ENCODE data around the gene GOSR2.

The GOSR2 gene

DNA sequence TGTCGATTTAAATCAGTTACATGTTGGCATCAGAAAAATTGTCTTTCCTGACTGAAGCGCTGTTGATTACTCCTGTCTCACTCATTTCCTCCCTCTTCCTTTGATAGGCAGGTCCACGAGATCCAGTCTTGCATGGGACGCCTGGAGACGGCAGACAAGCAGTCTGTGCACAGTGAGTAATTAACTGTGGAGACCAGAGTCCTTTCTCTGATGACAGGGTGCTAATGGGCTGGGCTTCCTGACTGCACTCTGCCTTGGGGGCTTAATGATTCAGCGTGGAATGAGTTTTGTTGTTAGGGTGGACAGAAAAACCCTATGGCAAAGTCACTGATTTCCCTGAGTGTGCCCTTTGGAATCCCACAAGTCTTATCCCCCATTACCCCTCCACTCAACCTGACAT is 6.5 kb downstream of the GOSR2 start:
- H3K4me3 ChIP-seq (ENCODE audit: low read length) = no peak overlapping the region
- TF ChIP-seq ZNF274 (IDR thresholded peaks at IDR 0.05; ENCODE audit: low read depth, low read length) = no peak

DNA sequence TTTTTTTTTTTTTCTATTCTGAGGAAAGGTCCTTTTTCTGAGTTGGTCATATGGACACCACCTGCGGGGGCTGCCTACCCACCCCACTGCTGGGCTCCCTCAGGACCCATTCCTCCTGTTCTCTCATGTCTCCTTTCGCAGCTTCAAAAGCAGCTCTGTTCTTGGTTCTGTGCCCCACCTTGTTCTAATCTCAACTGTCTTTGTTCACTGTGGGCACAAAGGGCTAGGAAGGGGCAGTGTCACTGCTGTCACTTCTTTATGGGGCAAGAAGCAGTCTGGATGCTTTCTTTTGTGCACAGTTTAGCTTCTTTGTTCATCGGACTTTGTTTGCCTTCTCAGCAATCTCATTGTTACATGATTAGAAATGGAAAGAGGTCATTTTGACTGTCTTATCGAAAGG is 7.1 kb downstream of the GOSR2 start:
- H3K4me3 ChIP-seq (ENCODE audit: low read length) = no peak overlapping the region
- TF ChIP-seq ZNF274 (IDR thresholded peaks at IDR 0.05; ENCODE audit: low read depth, low read length) = no peak

DNA sequence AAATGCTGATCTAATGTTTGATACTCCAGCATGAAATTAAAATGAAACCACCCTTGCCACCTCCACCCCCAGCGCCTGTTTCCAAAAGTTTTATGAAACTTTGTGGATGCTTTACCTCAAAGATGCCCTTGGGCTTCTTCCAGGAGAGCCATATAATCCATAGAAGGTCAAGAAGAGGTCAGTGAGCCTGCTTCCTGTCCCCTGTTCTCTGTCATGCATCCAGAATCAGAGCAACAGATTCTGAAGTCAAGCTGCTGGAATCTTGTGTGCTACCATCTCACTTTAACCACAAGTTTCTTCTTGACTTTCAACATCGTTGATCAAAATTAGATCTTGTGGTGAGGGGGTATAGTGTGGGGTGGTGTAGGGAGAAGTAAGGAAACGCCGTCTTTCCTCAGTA is 8.6 kb downstream of the GOSR2 start:
- TF ChIP-seq ZNF274 (IDR thresholded peaks at IDR 0.05; ENCODE audit: low read depth, low read length) = no peak
- no peak overlapping the region for H3K4me3 ChIP-seq (ENCODE audit: low read length)

DNA sequence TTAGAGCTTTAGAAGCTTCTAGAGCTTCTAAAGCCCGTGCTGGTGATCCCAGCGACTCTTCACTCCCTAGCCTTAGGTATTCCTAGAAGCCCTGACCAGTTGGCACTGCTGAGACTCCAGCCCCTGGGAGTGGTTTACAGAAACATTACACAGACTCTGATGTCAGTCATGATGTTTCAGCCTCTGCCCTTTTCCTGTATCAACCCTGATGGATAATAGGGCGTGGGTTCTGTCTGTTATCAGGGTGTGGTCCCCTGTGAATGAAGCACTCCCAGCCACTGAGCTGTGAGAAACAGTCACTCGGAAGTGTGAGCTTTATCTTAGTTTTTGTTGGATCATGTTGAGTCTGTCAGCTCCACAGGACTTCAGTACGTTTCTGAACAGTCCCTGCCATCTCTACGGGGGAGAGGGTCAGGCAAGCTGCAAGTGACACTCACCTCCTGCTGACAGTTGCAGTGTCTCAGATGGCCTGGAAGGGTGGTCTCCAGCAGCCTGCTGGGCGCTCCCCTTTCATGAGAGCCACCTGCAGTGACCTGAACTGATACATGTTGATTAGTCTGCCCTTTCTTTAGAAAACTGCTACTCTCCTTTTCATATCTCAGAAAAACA is 12.8 kb downstream of the GOSR2 start:
- H3K4me3 ChIP-seq (ENCODE audit: low read length) = no peak overlapping the region
- TF ChIP-seq ZNF274 (IDR thresholded peaks at IDR 0.05; ENCODE audit: low read depth, low read length) = no peak

DNA sequence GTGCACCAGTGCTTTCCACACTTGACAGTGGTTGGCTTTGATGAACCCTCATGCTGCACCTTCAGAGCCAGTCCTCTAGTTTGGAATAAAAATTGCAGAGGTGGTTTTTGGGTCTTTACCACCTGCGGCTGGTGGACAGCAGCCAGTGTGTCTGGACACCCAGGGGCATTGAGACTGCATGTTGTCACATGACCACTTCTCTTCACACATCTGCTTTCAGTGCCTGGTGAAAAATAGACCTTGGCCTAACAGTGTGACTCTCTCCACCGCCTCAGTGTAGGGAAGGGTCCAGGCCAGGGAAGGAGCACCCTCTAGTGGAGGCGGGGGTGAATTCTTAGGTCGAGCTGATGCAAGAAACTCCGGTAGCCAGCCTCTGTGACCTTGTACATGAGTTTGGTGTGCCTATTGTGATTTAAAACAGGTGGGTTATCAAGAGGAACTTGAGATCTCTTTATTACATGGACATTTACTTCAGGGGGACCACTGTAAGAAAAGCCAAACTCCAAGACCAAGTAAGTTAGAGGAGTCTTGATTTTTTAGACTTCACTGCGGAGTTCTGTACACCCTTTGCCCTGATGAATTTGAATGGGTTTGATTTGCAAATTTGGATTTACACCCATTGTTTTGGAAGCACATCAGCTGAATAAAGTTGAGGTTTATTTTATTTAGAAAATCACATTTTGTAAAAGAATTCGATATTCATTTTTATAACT is 17.9 kb downstream of the GOSR2 start:
- H3K4me3 ChIP-seq (ENCODE audit: low read length) = no peak overlapping the region
- no peak for TF ChIP-seq ZNF274 (IDR thresholded peaks at IDR 0.05; ENCODE audit: low read depth, low read length)

DNA sequence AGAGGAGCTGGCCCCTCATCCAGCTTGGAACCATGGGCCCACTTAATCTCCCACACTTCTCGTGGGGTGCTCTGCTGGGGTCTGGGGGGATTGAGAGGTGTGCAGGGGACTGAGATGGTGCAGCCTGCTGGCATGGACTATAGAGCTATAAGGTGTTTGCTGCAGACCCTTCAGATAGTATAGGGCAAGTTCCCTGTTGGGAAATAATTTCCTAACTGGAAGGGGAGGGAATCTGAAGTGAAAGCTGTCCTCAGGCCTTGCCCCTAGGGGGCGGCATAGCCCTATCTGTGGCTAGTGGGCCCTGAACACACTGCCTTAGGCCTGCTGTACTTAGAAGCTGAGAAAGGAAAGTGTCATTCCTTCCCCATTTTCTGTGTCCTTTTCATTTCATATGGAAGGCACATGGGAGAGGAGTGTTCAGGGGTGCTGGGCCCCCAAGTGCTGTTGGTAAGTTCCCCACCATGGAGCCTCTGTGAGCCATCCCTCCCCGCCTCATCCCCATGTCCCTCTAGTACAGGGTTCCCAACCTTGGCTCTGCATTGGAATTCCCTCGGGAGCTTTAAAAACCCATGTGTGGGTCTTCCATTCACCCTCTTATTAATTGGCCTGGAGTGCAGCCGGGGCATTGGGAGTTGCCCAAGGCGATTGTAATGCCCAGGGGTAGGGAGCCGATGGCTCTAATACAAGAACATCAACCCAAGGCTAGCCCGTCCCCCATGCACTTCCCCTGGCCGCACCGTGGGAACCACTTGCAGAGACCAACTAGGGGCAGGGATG is 19.7 kb downstream of the GOSR2 start:
- H3K4me3 ChIP-seq (ENCODE audit: low read length) = no peak overlapping the region
- no peak for TF ChIP-seq ZNF274 (IDR thresholded peaks at IDR 0.05; ENCODE audit: low read depth, low read length)

DNA sequence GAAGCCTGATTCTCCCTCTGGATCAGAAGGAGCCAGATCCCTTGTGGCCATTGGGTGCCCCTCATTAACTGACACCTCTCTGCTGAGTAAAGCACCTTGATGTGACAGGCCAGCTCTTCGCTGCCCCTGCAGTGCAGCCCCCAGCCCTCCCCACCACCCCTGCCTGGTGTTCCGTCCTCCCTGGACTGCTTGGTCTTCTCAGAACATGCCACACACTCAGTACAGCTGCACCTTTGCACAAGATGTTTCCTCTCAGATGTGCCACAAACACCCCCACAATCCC is 20.2 kb downstream of the GOSR2 start:
- H3K4me3 ChIP-seq (ENCODE audit: low read length) = no peak overlapping the region
- TF ChIP-seq ZNF274 (IDR thresholded peaks at IDR 0.05; ENCODE audit: low read depth, low read length) = no peak

DNA sequence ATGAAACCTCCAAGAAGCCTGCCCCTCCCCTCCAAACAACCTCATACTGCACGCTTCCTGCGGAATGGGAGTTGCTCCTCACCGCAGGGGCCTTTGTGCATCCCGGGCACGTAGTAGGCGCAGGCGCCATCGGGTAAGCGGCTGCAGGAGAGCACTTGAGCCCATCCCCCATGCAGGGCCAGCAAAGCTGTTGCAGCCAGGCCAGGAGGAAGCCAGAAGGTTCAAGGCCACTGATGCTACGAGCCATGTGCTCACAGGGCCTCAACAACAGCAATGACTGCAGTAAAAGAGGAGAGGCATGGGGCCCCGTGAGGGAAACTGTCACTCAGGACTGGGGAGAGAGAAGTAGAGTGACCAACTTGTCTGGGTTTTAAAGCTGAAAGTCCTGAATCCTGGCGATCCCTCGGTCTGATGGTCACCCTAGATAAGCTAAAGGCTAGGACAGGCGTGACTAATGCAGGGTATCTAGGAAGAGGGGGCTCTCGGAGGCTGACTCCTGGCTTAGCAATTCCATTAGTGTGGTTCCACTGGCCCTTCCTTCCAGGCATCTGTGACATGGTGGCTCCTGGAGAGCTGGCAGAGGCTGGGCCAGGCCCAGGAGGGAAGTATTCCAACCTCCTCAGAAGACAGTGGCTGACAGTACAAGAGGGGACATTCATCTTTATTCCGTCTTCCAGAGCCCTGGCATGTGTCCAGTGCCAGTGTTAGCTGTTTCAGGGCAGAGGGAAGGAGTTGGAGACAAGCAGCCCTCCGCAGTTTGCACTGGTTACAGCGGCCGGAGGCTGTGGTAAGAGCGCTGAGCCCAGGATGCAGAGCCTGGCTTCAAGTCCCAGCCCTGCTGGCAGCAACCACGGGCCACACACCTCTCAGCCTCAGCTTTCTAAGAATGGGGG is 20.8 kb downstream of the GOSR2 start:
- TF ChIP-seq ZNF274 (IDR thresholded peaks at IDR 0.05; ENCODE audit: low read depth, low read length) = no peak
- H3K4me3 ChIP-seq (ENCODE audit: low read length) = no peak overlapping the region

DNA sequence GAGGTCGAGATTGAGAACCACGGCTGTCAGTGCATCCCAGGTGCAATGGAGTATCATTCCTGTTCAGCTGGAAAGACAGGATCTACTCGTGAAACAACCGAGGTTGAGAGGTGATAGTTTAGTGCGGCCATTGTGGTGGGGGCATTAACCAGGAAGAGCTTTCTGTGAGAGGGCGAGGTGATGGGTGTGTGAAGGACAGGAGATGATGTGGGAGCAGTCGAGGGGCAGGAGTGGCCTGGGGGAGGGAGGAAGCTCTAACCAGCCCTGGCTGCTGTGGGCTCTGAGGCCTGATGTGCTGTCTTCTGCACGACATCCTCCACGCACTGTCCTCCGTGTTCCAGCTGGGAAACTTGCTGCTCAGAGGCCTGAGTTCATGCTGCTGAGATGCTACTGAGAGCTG is 22.0 kb downstream of the GOSR2 start:
- H3K4me3 ChIP-seq (ENCODE audit: low read length) = no peak overlapping the region
- no peak for TF ChIP-seq ZNF274 (IDR thresholded peaks at IDR 0.05; ENCODE audit: low read depth, low read length)

DNA sequence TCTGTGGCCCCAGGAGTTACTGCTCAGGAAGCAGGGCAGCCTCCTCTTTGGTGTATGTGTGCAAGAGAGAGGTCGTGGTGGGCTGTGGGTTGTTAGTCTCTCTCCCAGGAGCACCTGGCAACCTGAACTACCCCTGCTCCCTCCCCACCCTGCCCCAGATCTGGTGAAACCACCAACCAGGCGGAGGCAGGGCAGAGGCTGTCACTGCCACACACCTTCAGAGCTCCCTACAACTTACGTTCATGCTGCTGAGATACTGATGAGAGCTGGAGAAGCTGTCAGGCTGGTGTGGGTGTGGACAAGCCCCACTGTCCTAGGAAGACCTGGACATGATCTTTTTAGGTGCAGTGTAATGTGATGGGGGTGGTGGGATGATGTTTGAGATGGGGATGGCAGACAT is 24.3 kb downstream of the GOSR2 start:
- TF ChIP-seq ZNF274 (IDR thresholded peaks at IDR 0.05; ENCODE audit: low read depth, low read length) = no peak
- H3K4me3 ChIP-seq (ENCODE audit: low read length) = no peak overlapping the region

DNA sequence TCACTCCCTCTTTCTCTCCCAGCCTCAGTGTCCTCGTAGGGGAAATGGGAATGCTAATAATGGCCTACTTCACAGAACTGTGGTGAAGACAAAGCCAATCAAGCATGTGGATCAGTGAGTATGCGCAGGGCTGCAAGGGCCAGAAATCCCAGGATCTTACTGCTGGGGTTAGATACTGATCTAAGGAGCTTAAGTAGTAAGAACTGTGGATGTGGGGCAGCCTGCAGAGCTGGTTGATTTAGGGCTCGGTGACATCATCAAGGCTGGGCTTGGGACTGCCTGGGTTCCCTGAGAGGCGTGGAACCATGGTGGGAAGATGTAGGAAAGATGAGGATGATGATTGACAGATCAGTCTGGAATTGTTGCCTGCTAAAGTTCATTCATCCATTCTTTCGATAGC is 25.6 kb downstream of the GOSR2 start:
- TF ChIP-seq ZNF274 (IDR thresholded peaks at IDR 0.05; ENCODE audit: low read depth, low read length) = no peak

DNA sequence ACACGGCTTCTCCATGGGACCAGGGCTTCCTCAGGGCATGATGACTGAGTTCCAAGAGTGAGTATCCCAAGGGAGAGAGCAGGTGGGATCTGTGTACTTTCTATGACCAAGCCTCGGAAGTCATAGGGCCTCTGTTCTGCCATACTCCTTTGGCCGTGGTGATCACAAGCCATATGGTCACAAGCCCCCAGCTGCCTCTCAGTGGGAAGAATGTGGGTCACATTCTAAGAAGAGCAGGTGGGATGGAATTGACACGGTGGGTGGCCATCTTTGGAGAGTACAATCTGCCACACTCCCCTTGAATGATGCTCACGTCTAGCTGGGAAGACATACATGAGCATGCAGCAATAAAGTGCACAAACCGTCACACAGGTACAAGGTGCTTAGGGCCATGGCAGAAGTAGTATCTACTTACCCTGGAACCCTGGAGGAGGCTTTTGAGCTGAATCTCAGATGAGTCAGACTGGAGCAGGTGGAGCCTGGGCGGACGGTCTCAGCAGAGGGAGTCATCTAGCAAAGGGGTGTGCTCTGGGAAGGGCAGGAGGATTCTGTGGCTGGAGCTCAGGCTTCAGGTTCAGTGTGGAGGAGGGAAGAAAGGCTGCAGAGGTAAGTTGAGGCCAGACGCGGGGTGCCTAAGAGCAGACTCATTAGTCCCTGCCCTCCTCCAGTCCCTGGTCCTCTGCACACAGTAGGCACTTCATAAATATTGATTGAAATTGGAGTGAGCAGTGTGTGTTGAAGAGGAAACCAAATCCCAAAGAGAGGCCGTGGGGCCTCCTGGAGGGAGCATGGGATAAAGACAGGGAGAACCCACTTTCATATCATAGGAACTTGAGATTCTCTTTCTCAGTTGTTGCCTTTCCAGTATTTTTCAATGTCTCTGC is 26.6 kb downstream of the GOSR2 start:
- TF ChIP-seq ZNF274 (IDR thresholded peaks at IDR 0.05; ENCODE audit: low read depth, low read length) = no peak
- H3K4me3 ChIP-seq (ENCODE audit: low read length) = no peak overlapping the region

More for the DNA sequence above, 25.6 kb downstream of the GOSR2 start:
- no peak overlapping the region for H3K4me3 ChIP-seq (ENCODE audit: low read length)

DNA sequence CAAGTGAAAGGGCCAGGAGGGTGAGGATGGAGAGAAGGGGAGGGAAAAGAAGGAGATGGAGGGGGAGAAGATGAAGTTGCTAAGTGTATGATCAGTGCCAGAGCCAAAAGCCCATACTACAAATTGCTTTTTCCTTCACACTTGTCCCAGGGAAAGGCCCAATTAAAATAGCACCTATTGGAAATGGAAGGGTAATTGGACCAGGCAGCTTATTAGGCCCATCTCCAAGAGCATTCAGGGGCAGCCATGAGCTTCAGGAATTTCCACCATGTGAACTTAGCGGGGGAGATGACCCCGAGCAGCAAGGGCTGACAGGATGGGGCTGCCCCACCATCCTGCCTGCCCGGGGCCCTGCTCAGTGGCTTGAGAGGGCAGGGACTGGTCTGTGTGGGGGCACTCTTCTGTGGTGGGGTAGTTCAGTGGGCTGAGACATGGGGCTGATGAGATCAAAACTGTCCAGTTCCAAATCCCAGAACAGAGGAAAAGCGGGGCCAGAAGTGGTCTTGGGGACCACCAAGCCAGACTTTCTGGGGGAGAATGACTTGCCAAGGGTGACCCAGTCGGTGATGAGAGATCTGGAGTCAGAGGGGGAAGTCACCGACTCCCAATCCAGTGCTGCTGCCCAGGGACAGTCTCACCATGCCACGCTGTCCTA is 27.5 kb downstream of the GOSR2 start:
- H3K4me3 ChIP-seq (ENCODE audit: low read length) = no peak overlapping the region
- TF ChIP-seq ZNF274 (IDR thresholded peaks at IDR 0.05; ENCODE audit: low read depth, low read length) = no peak

Data from GM08714 (cell line).